Endothelial cell (in vitro differentiated cells): ENCODE results near the gene DUSP19. TPM values are rescaled to one million over a fixed set of nuclear protein-coding genes. Genes with fewer than 3 reads are reported as not detected.
"Not testable (repeated sequence)": the region's sequence is repeated elsewhere in the genome, so short reads cannot be mapped to it uniquely, and the experiment has no call there.

Experiments used
- DNase-seq: peaks from one replicate; pipeline ENCODE4 v3.0.0; 2021; ENCODE audit warnings: low spot score
- H3K27ac Mint-ChIP-seq: one replicate; pipeline ENCODE4 v1.8.0; 2021; ENCODE audit warnings: mixed read lengths, inconsistent platforms; ENCODE audit not compliant: unreplicated experiment
- H3K27me3 Mint-ChIP-seq: one replicate; pipeline ENCODE4 v1.8.0; 2021; ENCODE audit warnings: mild to moderate bottlenecking, moderate library complexity, mixed read lengths, inconsistent platforms; ENCODE audit not compliant: unreplicated experiment
- H3K36me3 Mint-ChIP-seq: one replicate; pipeline ENCODE4 v1.8.0; 2021; ENCODE audit warnings: mild to moderate bottlenecking, low read depth, mixed read lengths, inconsistent platforms; ENCODE audit not compliant: unreplicated experiment
- H3K4me1 Mint-ChIP-seq: one replicate; pipeline ENCODE4 v1.8.0; 2021; ENCODE audit warnings: mild to moderate bottlenecking, mixed read lengths, inconsistent platforms; ENCODE audit not compliant: unreplicated experiment
- H3K4me3 Mint-ChIP-seq: one replicate; pipeline ENCODE4 v1.8.0; 2021; ENCODE audit warnings: mild to moderate bottlenecking, mixed read lengths, inconsistent platforms; ENCODE audit not compliant: unreplicated experiment
- H3K9me3 Mint-ChIP-seq: one replicate; pipeline ENCODE4 v1.8.0; 2021; ENCODE audit warnings: mixed read lengths, inconsistent platforms; ENCODE audit not compliant: unreplicated experiment
- total RNA-seq: library from RNA; stranded (reverse); fragmentation: NEBNext Ultra II Directional; extraction: Animal tissue kit (Norgen Biotek cat#: 25700); gene quantifications from one replicate; pipeline ENCODE4 v1.2.1, GENCODE V29; 2021; ENCODE audit not compliant: unreplicated experiment
- TF ChIP-seq, protein P1 (sequence below): fragments of 200-600 bp; sonication (generic); IDR thresholded peaks from one replicate; pipeline ENCODE4 v1.5.0; 2021; ENCODE audit warnings: antibody characterized with exemption; ENCODE audit not compliant: unreplicated experiment

DUSP19 gene
- total RNA-seq, 1 donor from 2014 or later = 2.4 TPM

DNA sequence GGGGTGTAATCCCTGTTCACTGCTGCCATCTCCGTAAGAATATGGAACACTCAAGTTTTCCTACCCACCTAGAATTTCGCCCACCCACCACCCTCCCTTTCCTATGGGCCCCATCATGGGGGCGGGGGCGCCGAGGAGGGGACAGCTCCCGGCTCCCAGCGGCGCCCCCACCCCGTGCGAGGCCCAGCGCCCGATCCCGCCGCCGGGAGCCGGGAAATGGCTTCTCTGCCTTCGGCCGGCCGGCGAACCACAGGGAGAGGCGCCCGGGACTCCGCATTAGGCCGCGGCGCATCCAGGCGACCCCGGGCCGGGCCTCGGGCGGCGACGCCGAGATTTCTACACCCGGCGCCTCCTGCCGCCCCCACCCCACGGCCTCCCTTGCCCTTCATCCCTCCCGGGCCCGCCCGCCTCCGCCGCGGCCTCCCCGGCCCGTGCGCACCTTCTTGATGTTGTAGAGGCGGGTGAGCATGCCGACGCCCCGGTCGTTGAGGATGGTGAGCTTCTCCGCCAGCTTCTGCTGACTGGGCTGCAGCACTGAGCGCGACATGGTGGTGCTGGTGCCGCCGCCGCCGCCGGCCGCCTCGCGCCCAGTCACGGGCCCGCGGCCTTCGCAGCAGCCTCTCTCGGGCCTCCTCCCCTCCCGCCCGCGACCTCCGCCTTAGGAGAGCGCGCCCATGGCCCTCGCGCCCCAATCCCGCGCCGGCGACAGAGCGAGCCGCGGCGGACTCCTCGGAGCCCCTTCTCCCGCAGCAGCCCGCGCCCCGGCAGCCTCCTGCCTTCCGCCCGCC, 40.8 kb upstream of the DUSP19 start:
- Mint-ChIP-seq H3K4me1 (peaks cover 37% of the 10 kb centered on the region), H3K36me3 (peaks cover 12% of the 10 kb centered on the region), H3K27me3 (peaks cover 18% of the 10 kb centered on the region), H3K4me3 (peak overlapping the region; percentile 94), H3K9me3 (no peaks in the 10 kb centered on the region), H3K27ac (peak overlapping the region; percentile 93)
- TF ChIP-seq, protein P1, sequence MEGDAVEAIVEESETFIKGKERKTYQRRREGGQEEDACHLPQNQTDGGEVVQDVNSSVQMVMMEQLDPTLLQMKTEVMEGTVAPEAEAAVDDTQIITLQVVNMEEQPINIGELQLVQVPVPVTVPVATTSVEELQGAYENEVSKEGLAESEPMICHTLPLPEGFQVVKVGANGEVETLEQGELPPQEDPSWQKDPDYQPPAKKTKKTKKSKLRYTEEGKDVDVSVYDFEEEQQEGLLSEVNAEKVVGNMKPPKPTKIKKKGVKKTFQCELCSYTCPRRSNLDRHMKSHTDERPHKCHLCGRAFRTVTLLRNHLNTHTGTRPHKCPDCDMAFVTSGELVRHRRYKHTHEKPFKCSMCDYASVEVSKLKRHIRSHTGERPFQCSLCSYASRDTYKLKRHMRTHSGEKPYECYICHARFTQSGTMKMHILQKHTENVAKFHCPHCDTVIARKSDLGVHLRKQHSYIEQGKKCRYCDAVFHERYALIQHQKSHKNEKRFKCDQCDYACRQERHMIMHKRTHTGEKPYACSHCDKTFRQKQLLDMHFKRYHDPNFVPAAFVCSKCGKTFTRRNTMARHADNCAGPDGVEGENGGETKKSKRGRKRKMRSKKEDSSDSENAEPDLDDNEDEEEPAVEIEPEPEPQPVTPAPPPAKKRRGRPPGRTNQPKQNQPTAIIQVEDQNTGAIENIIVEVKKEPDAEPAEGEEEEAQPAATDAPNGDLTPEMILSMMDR = no peak
- DNase-seq = peak; percentile 50

DNA sequence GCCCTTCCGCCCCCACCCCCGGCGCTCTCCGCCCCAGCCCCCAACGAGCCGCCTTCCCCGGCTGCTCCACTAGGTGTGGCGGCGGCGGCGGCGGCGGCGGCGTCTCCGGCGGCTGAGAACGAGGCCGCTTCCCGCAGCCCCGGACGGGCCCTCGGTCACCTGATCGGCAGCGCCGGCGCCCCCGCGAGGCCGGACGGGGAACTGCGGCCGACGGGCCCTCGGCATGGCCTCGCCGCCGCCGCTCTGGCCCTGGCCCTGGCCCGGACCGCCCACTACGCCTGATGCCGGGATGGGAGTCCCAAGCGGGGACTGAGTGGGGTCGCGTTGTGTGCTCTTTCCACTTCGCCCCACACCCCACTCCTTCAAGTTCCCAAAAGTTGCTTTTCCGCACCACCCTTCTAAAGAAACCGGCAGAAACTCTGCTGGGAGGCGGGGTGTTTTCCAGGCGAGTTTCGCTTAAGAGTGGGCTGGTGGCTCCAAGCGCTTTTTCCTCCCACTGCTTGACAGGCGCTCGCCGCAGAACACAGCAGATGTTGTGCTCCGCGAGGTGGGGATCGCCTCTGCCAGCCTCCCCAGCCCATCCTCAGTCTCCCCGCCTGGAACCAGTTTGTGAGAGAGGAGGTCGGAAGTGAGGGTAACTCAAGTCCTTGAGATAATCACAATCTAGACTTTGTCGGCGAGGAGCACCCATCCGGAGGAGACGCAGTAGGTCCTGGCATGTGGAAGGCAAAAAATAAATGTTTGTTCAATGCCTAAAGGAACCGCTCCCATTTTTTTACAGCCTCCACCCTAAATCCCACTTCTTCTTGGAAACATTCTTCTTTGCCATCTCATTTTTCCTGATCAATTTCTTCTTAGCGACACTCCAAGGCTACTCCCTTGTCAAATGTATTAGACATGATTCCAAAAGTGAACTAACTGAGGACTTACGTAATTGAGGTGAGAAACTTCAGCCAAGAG, 39.9 kb upstream of the DUSP19 start, which contains the start of gene NCKAP1:
Gene NCKAP1, minus strand, starts transcription at position 117 of the 960 bp plus-strand sequence. CDS start 358 bp downstream, outside the sequence.
- no peaks in the 10 kb centered on the region for H3K9me3 Mint-ChIP-seq
- peaks cover 12% of the 10 kb centered on the region for H3K36me3 Mint-ChIP-seq
- H3K4me1 Mint-ChIP-seq = peaks cover 28% of the 10 kb centered on the region
- DNase-seq = peak; percentile 100
- TF ChIP-seq, protein P1 = peak; percentile 98
- H3K27me3 Mint-ChIP-seq = peaks cover 15% of the 10 kb centered on the region
- peak within 1 kb of the TSS; percentile 94 for H3K4me3 Mint-ChIP-seq
- peak within 1 kb of the TSS; percentile 93 for H3K27ac Mint-ChIP-seq

DNA sequence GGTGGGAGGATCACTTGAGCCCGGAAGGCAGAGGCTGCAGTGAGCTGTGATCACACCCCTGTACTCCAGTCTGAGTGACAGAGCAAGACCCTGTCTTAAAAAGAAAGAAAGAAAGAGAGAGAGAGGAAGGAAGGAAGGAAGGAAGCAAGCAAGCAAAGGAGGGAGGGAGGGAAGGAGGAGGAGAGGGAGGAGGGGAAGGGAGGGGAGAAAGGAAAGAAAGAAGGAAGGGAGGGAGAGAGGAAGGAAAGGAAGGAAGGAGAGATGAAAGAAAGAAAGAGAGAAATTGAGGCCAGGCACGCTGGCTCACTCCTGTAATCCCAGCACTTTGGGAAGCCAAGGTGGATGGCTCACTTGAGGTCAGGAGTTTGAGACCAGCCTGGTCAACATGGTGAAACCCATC, 37.9 kb upstream of the DUSP19 start:
- H3K27me3 Mint-ChIP-seq = peaks cover 13% of the 10 kb centered on the region
- TF ChIP-seq, protein P1 = no peak
- H3K27ac Mint-ChIP-seq = no peak overlapping the region
- DNase-seq = no peak
- H3K9me3 Mint-ChIP-seq = no peaks in the 10 kb centered on the region
- H3K4me1 Mint-ChIP-seq = peaks cover 9% of the 10 kb centered on the region
- peaks cover 12% of the 10 kb centered on the region for H3K36me3 Mint-ChIP-seq
- H3K4me3 Mint-ChIP-seq = no peak overlapping the region

DNA sequence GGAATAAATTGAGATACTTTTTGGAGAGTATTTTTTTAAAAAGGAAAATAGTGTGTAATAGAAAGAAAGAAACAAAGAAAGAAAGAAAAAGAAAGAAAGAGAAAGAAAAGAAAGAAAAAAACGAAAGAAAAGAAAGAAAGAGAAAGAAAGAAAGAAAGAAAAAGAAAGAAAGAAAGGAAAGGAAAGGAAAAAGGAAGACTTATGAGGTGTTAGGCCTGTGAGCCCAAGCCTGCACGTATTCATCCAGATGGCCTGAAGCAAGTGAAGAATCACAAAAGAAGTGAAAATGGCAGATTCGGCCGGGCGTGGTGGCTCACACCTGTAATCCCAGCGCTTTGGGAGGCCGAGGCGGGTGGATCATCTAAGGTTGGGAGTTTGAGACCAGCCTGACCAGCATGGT, 35.0 kb upstream of the DUSP19 start:
- H3K27me3 Mint-ChIP-seq, H3K27ac Mint-ChIP-seq, H3K4me3 Mint-ChIP-seq, H3K36me3 Mint-ChIP-seq, H3K9me3 Mint-ChIP-seq, H3K4me1 Mint-ChIP-seq, DNase-seq: not testable (repeated sequence)

DNA sequence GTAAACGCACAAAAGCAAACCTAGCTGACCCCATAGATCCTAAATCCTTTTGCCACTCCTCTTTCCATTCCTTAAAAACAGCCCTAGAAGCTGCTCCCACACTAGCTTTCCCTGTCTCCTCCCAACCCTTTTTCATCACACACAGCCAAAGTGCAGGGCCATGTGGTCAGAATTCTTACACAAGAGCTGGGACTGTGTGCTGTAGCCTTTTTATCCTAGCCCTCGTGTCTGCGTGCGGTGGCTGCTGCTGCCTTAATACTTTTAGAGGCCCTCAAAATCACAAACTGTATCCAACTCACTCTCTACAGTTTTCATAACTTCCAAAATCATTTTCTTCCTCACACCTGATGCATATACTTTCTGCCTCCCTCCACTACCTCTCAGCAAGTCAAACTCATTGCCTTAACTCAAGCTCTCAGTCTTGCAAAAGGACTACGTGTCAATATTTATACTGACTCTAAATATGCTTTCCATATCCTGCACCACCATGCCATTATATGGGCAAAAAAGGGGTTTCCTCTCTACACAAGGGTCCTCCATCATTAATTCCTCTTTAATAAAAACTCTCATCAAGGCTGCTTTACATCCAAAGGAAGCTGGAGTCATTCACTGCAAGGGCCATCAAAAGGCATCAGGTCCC, 30.9 kb upstream of the DUSP19 start:
- H3K4me3 Mint-ChIP-seq = not testable (repeated sequence)

More for the DNA sequence above, 30.9 kb upstream of the DUSP19 start:
- DNase-seq, H3K4me1 Mint-ChIP-seq, H3K9me3 Mint-ChIP-seq, H3K36me3 Mint-ChIP-seq, H3K27me3 Mint-ChIP-seq, H3K27ac Mint-ChIP-seq: not testable (repeated sequence)
